ENCODE results near the gene MRPL55. TPM values are rescaled to one million over a fixed set of nuclear protein-coding genes. Genes with fewer than 3 reads are reported as not detected.
A peak's percentile ranks its signal among the peaks of the same experiment; 100 is the strongest.

MRPL55 gene
- total and polyA plus RNA-seq, 2 of the 4 experiments (the other 2 are of a cell fraction): 48.9 to 95.4 TPM

DNA sequence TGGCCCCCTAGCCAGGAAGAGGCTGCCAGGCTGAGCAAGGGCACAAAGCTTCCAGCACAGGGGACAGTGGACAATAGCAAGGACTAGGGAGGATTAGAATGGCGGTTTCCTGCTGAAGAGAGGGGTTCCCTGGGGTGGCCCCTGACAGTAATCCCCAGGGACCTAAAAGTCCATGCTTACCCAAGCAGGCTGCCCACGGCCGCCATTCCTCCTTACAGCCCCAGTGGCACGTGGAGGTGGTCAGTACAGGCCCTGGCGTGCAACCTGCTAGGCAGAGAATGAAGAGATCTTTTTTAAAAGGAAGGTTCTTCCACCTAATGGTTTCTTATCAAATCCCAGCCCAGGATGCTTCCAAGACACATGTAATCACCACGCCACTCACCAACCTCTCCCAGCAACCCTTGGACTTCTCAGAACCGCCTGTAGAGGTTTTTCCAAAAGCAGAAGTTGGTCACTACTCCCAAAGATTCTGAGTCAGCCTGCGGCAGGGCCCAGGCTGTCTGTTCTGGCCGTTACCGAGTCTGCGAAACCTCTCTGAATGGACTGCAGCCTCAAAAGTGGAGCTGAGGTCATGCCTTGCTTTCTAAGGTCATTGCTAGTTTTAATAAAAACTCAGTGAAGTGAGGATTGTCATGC, 926 bp downstream of the MRPL55 start:
- intact Hi-C loops (cut with micrococcal nuclease) (no loop called here), dilution Hi-C loops (cut with HindIII; ENCODE audit: low sequenced_read_pairs, unreplicated experiment) (no loop called here), in situ Hi-C loops (cut with MboI; ENCODE audit: low sequenced_read_pairs) (no loop called here)
- DNase-seq: no peak
- Histone ChIP-seq H2BK15ac (ENCODE audit: low read depth, low read length) (no peak overlapping the region), H4K5ac (ENCODE audit: low read depth, low read length) (no peak overlapping the region), H3K36me3 (ENCODE audit: control insufficient read depth, insufficient read depth, low read length) (peaks cover 13% of the 10 kb centered on the region), H2BK120ac (ENCODE audit: low read depth, low read length) (no peak overlapping the region), H2AK5ac (ENCODE audit: low read depth, low read length) (no peak overlapping the region), H4K8ac (ENCODE audit: low read depth in 2 of 2, low read length in 2 of 2) (no peak overlapping the region; a peak in 1 of 4 replicates), H3K4me3 (ENCODE audit: insufficient read depth, low read depth, low read length) (peak overlapping the region; percentile 86; the same call in 1 of the 2 replicates), H3K9me1 (ENCODE audit: insufficient read depth, low read length) (peaks cover 7% of the 10 kb centered on the region), H2AFZ (replicated peaks; ENCODE audit: low read length, poor library complexity) (no peak overlapping the region), H3K14ac (replicated peaks; ENCODE audit: low read depth, low read length) (no peak overlapping the region), H2BK5ac (ENCODE audit: low read depth, low read length, poor library complexity, severe bottlenecking) (no peak overlapping the region), H3K23ac (ENCODE audit: low read depth, low read length) (no peak overlapping the region), H2AK9ac (replicated peaks; ENCODE audit: low read depth, low read length, poor library complexity) (peak overlapping the region; percentile 63), H4K20me1 (ENCODE audit: insufficient read depth, low read length) (no peaks in the 10 kb centered on the region), H2BK20ac (ENCODE audit: low read depth, low read length) (no peak overlapping the region), H3K4ac (ENCODE audit: low read depth, low read length) (peak overlapping the region; percentile 79), H3K4me2 (ENCODE audit: low read depth, low read length) (peak overlapping the region; percentile 85), H3K27me3 (ENCODE audit: control insufficient read depth, insufficient read depth, low read length) (no peaks in the 10 kb centered on the region), H3K9me3 (ENCODE audit: control insufficient read depth, insufficient read depth, low read length) (no peaks in the 10 kb centered on the region), H3K79me1 (ENCODE audit: low read depth in 1 of 2, low read length in 2 of 2) (peaks cover 14 to 47% of the 10 kb centered on the region in 2 experiments; a peak in 3 of 4 replicates), H3K4me1 (ENCODE audit: control insufficient read depth, insufficient read depth, low read length) (peaks cover 6% of the 10 kb centered on the region), H3K27ac (ENCODE audit: insufficient read depth, low read length) (no peak overlapping the region), H3K56ac (ENCODE audit: extremely low read depth, insufficient read depth, low read length) (no peak overlapping the region), H3K9ac (ENCODE audit: low read depth, low read length) (peak overlapping the region; percentile 93), H4K91ac (ENCODE audit: insufficient read depth, low read depth, low read length) (no peak overlapping the region), H3K18ac (ENCODE audit: low read depth, low read length) (no peak overlapping the region)
- POLR2A ChIA-PET (ENCODE audit: unreplicated experiment): interaction anchor here (0.6 kb wide), 1 partner anchor 210 kb away, joined by 8 read pairs; no protein-coding TSS in a partner anchor
- ATAC-seq (ENCODE audit: low read depth): no peak
- WGBS, 2 experiments (ENCODE audit: extremely low coverage in 2 of 2, insufficient read length in 1 of 2): no CpG with 5 or more reads among the region's 11 CpGs
- CTCF ChIA-PET: no interaction called here
- TF ChIP-seq MXI1 (IDR thresholded peaks at IDR 0.05; ENCODE audit: borderline replicate concordance, low read depth, low read length): no peak
- TF ChIP-seq, protein P1, sequence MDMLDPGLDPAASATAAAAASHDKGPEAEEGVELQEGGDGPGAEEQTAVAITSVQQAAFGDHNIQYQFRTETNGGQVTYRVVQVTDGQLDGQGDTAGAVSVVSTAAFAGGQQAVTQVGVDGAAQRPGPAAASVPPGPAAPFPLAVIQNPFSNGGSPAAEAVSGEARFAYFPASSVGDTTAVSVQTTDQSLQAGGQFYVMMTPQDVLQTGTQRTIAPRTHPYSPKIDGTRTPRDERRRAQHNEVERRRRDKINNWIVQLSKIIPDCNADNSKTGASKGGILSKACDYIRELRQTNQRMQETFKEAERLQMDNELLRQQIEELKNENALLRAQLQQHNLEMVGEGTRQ (IDR thresholded peaks at IDR 0.05; ENCODE audit: low read depth, low read length): no peak
- TF ChIP-seq NFE2L2 (IDR thresholded peaks at IDR 0.05; ENCODE audit: low read depth, low read length): no peak
- TF ChIP-seq FOS (IDR thresholded peaks at IDR 0.05; ENCODE audit: low read depth, low read length): no peak
- TF ChIP-seq POLR2A (IDR thresholded peaks at IDR 0.05; ENCODE audit: low read depth, low read length): no peak
- no peak for TF ChIP-seq SMC3 (IDR thresholded peaks at IDR 0.05; ENCODE audit: low read depth, low read length)
- no TSS peak for BruUV-seq (replicated peaks)
